CD14-positive monocyte (primary cell): ENCODE measurements around the gene LIX1L. TPM values are rescaled to one million over a fixed set of nuclear protein-coding genes. Genes with fewer than 3 reads are reported as not detected.

Experiments used
- DNase-seq, 3 donors: peaks; one replicate each; pipeline ENCODE4 v3.0.0-alpha.2; 2011 to 2022
- H2AFZ ChIP-seq: 2 replicates; pipeline ENCODE4 v1.6.0; 2012; ENCODE audit warnings: mild to moderate bottlenecking, low read depth, low read length, inconsistent platforms; ENCODE audit not compliant: insufficient read depth, poor library complexity, severe bottlenecking
- H3K27ac ChIP-seq, 2 donors: 1 replicate in 1 of 2; 2 replicates in 1 of 2; pipeline ENCODE4 v1.5.1; 2012 to 2013; ENCODE audit warnings: low read length in 2 of 2, control low read depth in 1 of 2, inconsistent platforms in 1 of 2, low read depth in 1 of 2, mild to moderate bottlenecking in 1 of 2
- H3K27me3 ChIP-seq, 2 donors: one replicate each; pipeline versions ENCODE4 v1.6.0 to v1.6.1; 2011 to 2013; ENCODE audit warnings: low read length in 2 of 2; ENCODE audit not compliant: control insufficient read depth in 2 of 2, insufficient read depth in 2 of 2
- H3K36me3 ChIP-seq, 2 donors: replicated peaks in 1 of 2; 1 replicate in 1 of 2; 2 replicates in 1 of 2; pipeline versions ENCODE4 v1.5.1 to v1.6.1; 2012 to 2013; ENCODE audit warnings: low read length in 2 of 2, control low read depth in 1 of 2, inconsistent platforms in 1 of 2, mild to moderate bottlenecking in 1 of 2; ENCODE audit not compliant: insufficient read depth in 2 of 2, control insufficient read depth in 1 of 2
- H3K4me1 ChIP-seq, 2 donors: 1 replicate in 1 of 2; 2 replicates in 1 of 2; pipeline versions ENCODE4 v1.5.1 to v1.6.1; 2012 to 2013; ENCODE audit warnings: low read length in 2 of 2, control low read depth in 1 of 2, inconsistent platforms in 1 of 2, mild to moderate bottlenecking in 1 of 2, moderate library complexity in 1 of 2; ENCODE audit not compliant: insufficient read depth in 2 of 2, control insufficient read depth in 1 of 2
- H3K4me2 ChIP-seq: replicated peaks from 2 replicates; pipeline ENCODE3; 2012; ENCODE audit warnings: low read length, moderate library complexity, mild to moderate bottlenecking; ENCODE audit not compliant: poor library complexity, severe bottlenecking; ENCODE audit errors: extremely low read depth
- H3K4me3 ChIP-seq, 3 experiments: fragments of 200-600 bp in 1 of 3; sonication (generic) in 1 of 3; replicated peaks in 1 of 3; 1 replicate in 2 of 3; 2 replicates in 1 of 3; pipeline ENCODE4 v1.5.1; 2011 to 2013; ENCODE audit warnings: low read length in 3 of 3, mild to moderate bottlenecking in 3 of 3, control low read depth in 2 of 3, low read depth in 2 of 3, inconsistent platforms in 1 of 3, moderate library complexity in 1 of 3
- H3K79me2 ChIP-seq: 2 replicates; pipeline ENCODE4 v1.6.0; 2012; ENCODE audit warnings: mild to moderate bottlenecking, control low read depth, inconsistent platforms, low read length, moderate library complexity; ENCODE audit not compliant: insufficient read depth
- H3K9ac ChIP-seq: 2 replicates; pipeline ENCODE4 v1.6.0; 2017; ENCODE audit warnings: low read length, mild to moderate bottlenecking; ENCODE audit not compliant: insufficient read depth, poor library complexity, severe bottlenecking
- H3K9me3 ChIP-seq, 2 donors: replicated peaks in 1 of 2; 1 replicate in 1 of 2; 2 replicates in 1 of 2; pipeline versions ENCODE4 v1.5.1 to v1.6.1; 2012 to 2013; ENCODE audit warnings: low read length in 2 of 2, control low read depth in 1 of 2; ENCODE audit not compliant: control insufficient read depth in 1 of 2, insufficient read depth in 1 of 2
- H4K20me1 ChIP-seq: 2 replicates; pipeline ENCODE4 v1.6.0; 2012; ENCODE audit warnings: mild to moderate bottlenecking, low read length, control low read depth, moderate library complexity; ENCODE audit not compliant: insufficient read depth
- H3K27ac Mint-ChIP-seq, 7 donors: one replicate each; pipeline ENCODE4 v1.8.0; 2020; ENCODE audit warnings: mild to moderate bottlenecking in 7 of 7, mixed read lengths in 7 of 7, moderate library complexity in 6 of 7, inconsistent platforms in 2 of 7
- H3K27me3 Mint-ChIP-seq, 3 donors: one replicate each; pipeline ENCODE4 v1.8.0; 2021 to 2022; ENCODE audit warnings: low read depth in 3 of 3, mild to moderate bottlenecking in 3 of 3, mixed read lengths in 3 of 3, moderate library complexity in 3 of 3, inconsistent platforms in 1 of 3
- H3K36me3 Mint-ChIP-seq, 2 donors: one replicate each; pipeline ENCODE4 v1.8.0; 2020; ENCODE audit warnings: mixed read lengths in 2 of 2, inconsistent platforms in 1 of 2, mild to moderate bottlenecking in 1 of 2
- H3K4me1 Mint-ChIP-seq: one replicate; pipeline ENCODE4 v1.8.0; 2020; ENCODE audit warnings: mild to moderate bottlenecking, mixed read lengths
- H3K4me3 Mint-ChIP-seq, 2 donors: one replicate each; pipeline ENCODE4 v1.8.0; 2020; ENCODE audit warnings: mild to moderate bottlenecking in 2 of 2, mixed read lengths in 2 of 2, moderate library complexity in 1 of 2
- H3K9me3 Mint-ChIP-seq, 7 donors: one replicate each; pipeline ENCODE4 v1.8.0; 2020 to 2022; ENCODE audit warnings: mixed read lengths in 7 of 7, mild to moderate bottlenecking in 6 of 7, moderate library complexity in 6 of 7, inconsistent platforms in 2 of 7
- WGBS: methylation state at CpG from one replicate; pipeline ENCODE4 v1.1.5; 2013; ENCODE audit warnings: missing lambda C conversion rate; ENCODE audit not compliant: insufficient coverage; 5-methylcytosine and 5-hydroxymethylcytosine counted together
- intact Hi-C, 2 donors: fragments of 100-400 bp; cut with micrococcal nuclease; formaldehyde crosslinking; loops; one replicate each; pipeline versions ENCODE4 v1.15.0 to v1.15.1; 2023
- polyA plus RNA-seq, 3 donors: library from polyadenylated mRNA; depleted of rRNA in 1 of 3; unstranded in 2 of 3; stranded (reverse) in 1 of 3; fragments of 300-500 nt in 2 of 3; fragments of >200 nt in 1 of 3; fragmentation: Illumina TruSeq in 2 of 3; gene quantifications; 1 replicate in 2 of 3; 2 replicates in 1 of 3; pipeline ENCODE4 v1.2.3, GENCODE V29; 2012 to 2021
- TF ChIP-seq, protein P1 (sequence below): fragments of 200-600 bp; IDR thresholded peaks from one replicate; pipeline ENCODE4 v1.8.0; 2022; ENCODE audit warnings: antibody characterized with exemption, mild to moderate bottlenecking

Gene LIX1L
- polyA plus RNA-seq, 3 donors = 6.3 to 13.6 (median 8.5) TPM

GRCh38 chr1:145991735-145992412 lies 34.1 kb upstream of the LIX1L start:
- Histone ChIP-seq H2AFZ (no peak overlapping the region), H3K79me2 (peaks cover 56% of the 10 kb centered on the region), H3K9me3 (no peaks in the 10 kb centered on the region), H3K36me3 (peaks cover 41 to 43% of the 10 kb centered on the region in 2 donors), H3K4me2 (peak overlapping the region; percentile 97), H3K4me3 (peak overlapping the region; percentile 87 to 100 (median 99)), H3K27ac (peak overlapping the region; percentile 50 to 78), H3K27me3 (no peaks in the 10 kb centered on the region), H3K9ac (peak overlapping the region; percentile 78), H3K4me1 (peaks cover 22 to 42% of the 10 kb centered on the region in 2 donors), H4K20me1 (peaks cover 65% of the 10 kb centered on the region)
- WGBS = no CpG with 5 or more reads among the region's 10 CpGs
- peaks cover 65% of the 10 kb centered on the region for H3K4me1 Mint-ChIP-seq
- peak overlapping the region; percentile 99 to 100 for H3K4me3 Mint-ChIP-seq
- H3K27ac Mint-ChIP-seq = peak overlapping the region; percentile 70 to 91 (median 86)
- DNase-seq = no peak
- peaks cover 42 to 45% of the 10 kb centered on the region in 2 donors for H3K36me3 Mint-ChIP-seq
- TF ChIP-seq, protein P1, sequence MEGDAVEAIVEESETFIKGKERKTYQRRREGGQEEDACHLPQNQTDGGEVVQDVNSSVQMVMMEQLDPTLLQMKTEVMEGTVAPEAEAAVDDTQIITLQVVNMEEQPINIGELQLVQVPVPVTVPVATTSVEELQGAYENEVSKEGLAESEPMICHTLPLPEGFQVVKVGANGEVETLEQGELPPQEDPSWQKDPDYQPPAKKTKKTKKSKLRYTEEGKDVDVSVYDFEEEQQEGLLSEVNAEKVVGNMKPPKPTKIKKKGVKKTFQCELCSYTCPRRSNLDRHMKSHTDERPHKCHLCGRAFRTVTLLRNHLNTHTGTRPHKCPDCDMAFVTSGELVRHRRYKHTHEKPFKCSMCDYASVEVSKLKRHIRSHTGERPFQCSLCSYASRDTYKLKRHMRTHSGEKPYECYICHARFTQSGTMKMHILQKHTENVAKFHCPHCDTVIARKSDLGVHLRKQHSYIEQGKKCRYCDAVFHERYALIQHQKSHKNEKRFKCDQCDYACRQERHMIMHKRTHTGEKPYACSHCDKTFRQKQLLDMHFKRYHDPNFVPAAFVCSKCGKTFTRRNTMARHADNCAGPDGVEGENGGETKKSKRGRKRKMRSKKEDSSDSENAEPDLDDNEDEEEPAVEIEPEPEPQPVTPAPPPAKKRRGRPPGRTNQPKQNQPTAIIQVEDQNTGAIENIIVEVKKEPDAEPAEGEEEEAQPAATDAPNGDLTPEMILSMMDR = no peak
- peaks cover 0 to 3% (median 0%) of the 10 kb centered on the region in 3 donors for H3K27me3 Mint-ChIP-seq
- H3K9me3 Mint-ChIP-seq = peaks cover 0 to 9% (median 2%) of the 10 kb centered on the region in 7 donors
- intact Hi-C loops = no loop called here

GRCh38 chr1:145990249-145990855 lies 32.5 kb upstream of the LIX1L start:
- no peak for DNase-seq
- Histone ChIP-seq H3K27me3 (no peaks in the 10 kb centered on the region), H3K9me3 (no peaks in the 10 kb centered on the region), H4K20me1 (peaks cover 55% of the 10 kb centered on the region), H2AFZ (no peak overlapping the region), H3K4me1 (peaks cover 34 to 53% of the 10 kb centered on the region in 2 donors), H3K9ac (no peak overlapping the region), H3K4me2 (peak overlapping the region; percentile 97), H3K27ac (peak overlapping the region in 1 of 2 donors; percentile 78), H3K36me3 (peaks cover 33 to 34% of the 10 kb centered on the region in 2 donors), H3K4me3 (peak overlapping the region in 2 of 3 experiments; percentile 7 to 99), H3K79me2 (peaks cover 50% of the 10 kb centered on the region)
- H3K36me3 Mint-ChIP-seq = peaks cover 36 to 39% of the 10 kb centered on the region in 2 donors
- WGBS = 100% methylated on average over 3 of the region's 7 CpGs
- peaks cover 0 to 3% (median 0%) of the 10 kb centered on the region in 3 donors for H3K27me3 Mint-ChIP-seq
- H3K9me3 Mint-ChIP-seq = peaks cover 0 to 9% (median 2%) of the 10 kb centered on the region in 7 donors
- intact Hi-C loops = no loop called here
- no peak overlapping the region for H3K4me3 Mint-ChIP-seq
- peaks cover 79% of the 10 kb centered on the region for H3K4me1 Mint-ChIP-seq
- TF ChIP-seq, protein P1 = no peak
- H3K27ac Mint-ChIP-seq = peak overlapping the region; percentile 21 to 91 (median 70)
